GM19035 (cell line): ENCODE measurements around the gene MEP1A.
"Not testable (repeated sequence)": the region's sequence is repeated elsewhere in the genome, so short reads cannot be mapped to it uniquely, and the experiment has no call there.

Experiments used
- ATAC-seq: cut with Tn5 transposase; IDR thresholded peaks from one replicate; pipeline ENCODE4 v1.9.1; 2021; ENCODE audit not compliant: unreplicated experiment

MEP1A gene

DNA sequence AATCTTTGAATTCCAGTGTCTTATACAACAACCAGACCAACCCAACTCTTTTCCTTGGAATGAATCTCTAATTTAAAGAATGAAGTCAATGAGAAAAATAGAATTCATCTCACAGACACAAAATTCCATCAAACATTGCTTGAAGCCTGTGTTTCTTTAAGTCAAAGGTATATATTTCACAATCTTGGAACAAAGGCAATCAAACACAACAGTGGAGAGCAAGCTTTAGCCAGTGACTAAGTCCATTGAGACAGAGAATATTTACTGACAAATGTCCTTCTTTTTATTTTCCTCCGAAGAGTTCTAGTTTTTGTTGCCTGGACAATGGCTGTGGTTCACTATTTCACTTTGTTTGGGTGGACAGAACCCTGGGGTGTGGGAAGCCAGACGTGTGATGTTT lies 35.8 kb downstream of the MEP1A start:
- no peak for ATAC-seq

- no peak for ATAC-seq
Observed at GRCh38 chr6:46832816-46833215, 39.6 kb downstream of the MEP1A start.

DNA sequence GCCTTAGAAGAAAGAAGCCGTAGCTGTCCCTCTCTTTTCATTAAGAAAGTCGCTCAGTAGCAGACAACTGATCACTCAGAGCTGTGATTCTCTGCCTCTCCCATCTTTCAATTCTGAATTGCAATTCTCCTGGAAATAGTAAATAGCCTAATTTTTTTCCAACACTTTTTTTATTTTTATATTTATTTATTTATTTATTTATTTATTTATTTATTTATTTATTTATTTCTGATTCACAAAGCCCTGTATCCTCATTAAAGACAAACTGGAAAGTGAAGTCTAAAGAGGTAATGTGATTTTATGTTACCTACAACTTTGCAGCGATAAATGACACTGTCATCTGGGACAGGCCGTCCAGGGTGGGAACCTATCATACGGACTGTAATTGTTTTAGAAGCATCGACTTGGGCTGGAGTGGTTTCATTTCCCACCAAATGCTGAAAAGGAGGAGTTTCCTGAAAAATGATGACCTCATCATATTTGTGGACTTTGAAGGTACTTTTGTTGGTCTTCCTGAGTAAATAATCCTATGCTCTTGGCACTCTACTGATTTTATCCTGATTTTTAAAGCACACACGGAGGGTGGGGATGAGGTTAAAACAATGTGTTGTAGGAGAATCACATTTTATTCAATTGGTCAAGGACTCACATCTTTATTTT lies 41.2 kb downstream of the MEP1A start:
- ATAC-seq: not testable (repeated sequence)

- ATAC-seq: not testable (repeated sequence)
Observed at GRCh38 chr6:46834991-46835390, 41.8 kb downstream of the MEP1A start.

DNA sequence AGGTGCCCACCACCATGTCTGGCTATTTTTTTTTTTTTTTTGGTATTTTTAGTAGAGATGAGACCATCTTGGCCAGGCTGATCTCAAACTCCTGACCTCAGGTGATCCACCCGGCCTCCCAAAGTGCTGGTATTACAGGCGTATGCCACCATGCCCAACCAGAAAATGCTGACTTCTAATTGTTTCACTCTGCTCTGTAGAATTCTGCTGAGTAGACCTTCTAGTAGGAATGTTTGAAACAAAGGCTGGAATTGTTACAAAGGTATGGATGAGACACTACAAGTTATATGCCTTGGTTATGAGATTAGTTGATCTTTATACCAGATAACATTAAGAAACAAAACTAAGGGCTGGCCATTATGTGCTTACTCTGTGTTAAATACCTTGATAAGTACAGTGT lies 44.8 kb downstream of the MEP1A start:
- no peak for ATAC-seq

DNA sequence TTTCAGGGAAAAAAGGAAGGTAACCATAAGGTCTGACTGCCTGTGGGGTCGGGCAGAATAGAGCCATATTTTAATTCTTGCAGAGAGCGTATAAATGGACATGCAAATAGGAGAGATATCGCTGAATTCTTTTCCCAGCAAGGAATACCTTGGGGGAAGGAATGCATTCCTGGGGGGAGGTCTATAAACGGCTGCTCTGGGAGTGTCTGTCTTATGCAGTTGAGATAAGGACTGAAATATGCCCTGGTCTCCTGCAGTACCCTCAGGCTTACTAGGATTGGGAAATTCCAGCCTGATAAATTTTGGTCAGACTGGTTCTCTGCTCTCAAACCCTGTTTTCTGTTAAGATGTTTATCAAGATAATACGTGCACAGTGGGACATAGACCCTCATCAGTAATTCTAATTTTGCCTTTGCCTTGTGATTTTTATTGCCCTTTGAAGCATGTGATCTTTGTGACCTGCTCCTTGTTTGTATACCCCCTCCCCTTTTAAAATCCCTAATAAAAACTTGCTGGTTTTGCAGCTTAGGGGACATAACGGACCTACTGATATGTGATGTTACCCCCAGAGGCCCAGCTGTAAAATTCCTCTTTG lies 49.2 kb downstream of the MEP1A start:
- ATAC-seq: not testable (repeated sequence)

DNA sequence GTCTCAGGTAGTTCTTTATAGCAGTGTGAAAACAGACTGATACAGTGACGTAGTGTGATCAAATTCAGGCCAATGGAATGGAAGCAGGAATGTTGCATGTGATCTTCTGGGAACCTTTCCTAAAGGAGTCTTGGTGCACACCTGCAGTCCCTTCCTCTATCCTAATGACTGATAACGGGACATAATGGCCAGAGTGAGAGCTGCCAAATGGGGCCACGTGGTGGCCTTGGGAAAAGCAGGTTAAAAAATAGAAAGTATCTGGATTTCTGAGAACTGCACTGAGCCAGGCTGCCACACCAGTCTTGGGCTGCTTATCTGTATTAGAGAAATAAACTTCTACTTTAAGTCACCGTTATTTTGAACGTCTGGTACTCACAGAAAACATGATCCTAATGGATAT lies 51.9 kb downstream of the MEP1A start:
- no peak for ATAC-seq

DNA sequence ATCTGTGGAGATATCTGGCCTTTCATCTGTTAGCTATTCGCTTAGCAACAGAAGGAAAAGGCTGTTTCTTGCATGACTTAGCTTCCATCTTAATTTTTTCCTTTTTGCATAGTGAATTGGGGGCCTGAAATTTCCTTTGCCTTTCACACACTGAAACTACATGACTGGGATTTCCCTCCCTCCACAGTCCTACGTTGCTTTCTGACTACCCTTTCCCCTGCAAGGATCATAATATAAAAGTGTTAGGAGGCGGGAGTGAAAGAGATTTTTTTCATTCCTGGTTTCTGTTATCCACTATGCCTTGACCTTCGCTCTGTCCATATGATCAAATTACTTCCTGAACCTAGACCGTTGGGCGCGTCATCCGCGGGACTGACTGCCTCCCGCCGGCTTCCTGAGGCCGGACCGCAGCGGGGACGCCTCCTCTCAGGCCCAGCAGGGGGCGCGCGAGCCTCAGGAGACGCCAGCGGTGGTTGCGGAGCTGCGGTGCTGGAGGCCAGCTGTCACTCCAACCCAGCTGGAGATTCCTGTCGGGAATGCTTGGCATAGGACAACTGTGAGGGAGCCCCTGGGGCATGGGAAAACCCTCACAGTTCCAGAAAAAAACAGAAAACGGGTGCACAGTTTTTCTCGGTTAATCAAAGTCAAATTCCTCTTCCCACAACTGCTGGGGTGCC lies 55.6 kb downstream of the MEP1A start:
- peak; percentile 91 for ATAC-seq

DNA sequence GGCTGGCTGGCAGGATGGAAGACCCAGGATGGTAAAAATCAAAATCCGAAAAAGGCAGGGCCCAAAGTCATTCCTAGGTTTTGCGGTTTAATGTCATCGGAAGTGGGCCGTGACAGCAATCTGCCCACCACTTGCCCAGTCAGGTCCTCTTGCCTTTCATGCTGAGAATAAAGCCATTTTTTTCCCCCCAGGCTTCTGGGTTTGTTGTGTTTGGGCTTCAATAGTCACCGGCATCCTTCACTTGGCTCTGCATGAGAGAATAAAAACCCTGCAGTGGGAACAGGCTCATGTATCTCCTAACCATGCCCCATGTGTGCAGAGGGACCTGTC lies 56.1 kb downstream of the MEP1A start:
- ATAC-seq: no peak

DNA sequence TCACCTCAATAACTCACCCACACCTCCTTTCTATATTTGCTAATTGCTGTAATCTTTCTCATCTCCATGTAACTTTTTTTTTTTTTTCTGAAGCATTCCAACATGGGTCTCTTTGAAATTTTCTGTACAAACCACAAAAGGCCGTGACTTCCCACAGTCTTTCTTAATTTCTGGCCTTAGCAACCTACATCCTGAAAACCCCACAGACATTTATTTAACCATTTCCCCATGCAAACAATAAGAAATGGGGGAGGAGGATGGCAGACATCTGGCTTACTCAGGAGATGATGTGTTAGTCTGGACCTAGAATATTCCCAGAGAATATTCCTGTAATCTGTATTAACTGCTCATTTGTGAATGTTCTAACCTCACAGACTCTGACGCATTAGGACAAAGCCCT lies 57.6 kb downstream of the MEP1A start:
- ATAC-seq: no peak

DNA sequence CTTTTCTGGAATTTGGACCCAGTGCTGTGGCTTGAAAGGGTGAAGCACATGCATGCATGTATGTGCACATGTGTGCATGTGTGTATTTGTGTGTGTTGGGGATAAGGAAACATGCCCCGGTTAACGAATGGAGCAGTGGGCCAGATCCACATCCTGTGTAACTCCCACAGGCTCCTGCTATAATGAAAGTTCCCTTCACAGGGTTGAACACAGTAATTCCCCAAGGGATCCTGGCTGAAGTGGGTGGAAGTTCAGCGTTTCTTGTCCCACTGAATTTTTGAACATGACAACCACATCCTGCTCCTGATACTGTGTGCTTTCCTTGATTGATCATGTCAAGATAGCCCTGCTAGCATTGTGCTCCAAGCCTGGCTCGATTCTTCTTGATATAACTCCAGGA lies 58.4 kb downstream of the MEP1A start:
- ATAC-seq: not testable (repeated sequence)

DNA sequence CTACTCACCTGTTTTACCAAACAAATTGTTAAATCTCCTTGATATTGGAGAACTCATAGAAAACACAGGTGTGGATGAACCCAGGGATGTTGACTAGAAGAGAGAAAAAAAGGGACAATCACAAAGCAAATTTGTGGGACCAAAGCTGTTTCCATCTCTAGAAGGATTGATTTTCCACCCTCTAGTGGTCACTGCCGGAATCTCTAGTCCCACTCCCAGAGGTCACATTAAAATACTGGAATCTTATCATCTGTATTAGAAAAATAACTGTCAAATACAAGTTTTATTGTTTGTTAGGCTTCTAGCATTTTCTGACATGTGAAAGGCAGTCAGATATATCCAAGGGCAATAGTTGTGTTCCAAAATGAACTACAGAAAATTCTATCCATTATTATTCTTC lies 62.8 kb downstream of the MEP1A start:
- ATAC-seq: not testable (repeated sequence)

DNA sequence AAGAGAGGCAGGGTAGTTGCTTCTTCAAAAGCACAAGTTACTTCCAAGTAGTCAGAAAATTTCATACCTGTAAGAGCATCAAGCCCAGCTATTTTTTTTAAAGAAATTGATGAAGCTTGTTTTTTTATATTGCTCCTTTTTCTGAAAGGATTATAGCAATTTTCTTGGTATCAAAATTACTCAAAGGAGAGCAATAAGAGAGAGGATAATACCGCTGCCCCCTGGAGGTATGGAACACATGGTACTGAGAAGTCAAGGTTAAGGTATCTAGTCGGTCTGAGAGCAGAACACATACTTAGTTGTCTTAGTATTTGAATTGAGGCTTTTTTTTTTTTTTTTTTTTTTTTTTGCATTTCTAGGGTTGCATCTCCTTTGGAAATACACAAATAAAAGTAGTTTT lies 69.2 kb downstream of the MEP1A start:
- no peak for ATAC-seq

GRCh38 chr6:46863791-46864190 lies 70.6 kb downstream of the MEP1A start:
- ATAC-seq: no peak

GRCh38 chr6:46865221-46865620 lies 72.0 kb downstream of the MEP1A start:
- no peak for ATAC-seq

GRCh38 chr6:46867411-46867810 lies 74.2 kb downstream of the MEP1A start:
- no peak for ATAC-seq

DNA sequence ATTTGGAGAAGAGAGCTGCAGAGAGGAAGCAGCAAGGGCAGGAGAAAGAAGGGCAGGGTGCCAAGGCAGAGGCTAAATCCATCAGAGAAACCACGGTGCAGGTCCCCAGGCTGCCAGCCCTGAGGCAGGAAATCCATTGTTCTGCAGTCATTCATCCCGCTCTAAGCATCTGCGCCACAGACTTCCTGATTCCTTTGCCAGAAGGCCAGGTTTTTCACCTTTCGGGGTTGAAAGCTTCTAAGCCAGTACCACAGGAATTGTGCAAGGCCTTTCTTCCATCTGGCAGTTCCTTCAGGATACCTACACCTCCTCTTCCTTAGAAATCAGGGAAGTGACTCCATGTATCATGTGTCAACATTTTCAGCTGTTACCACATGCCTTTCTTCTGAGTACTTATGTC lies 82.9 kb downstream of the MEP1A start:
- no peak for ATAC-seq

- no peak for ATAC-seq
Observed at GRCh38 chr6:46879003-46879402, 85.8 kb downstream of the MEP1A start.

GRCh38 chr6:46882645-46883044 lies 89.5 kb downstream of the MEP1A start:
- no peak for ATAC-seq

DNA sequence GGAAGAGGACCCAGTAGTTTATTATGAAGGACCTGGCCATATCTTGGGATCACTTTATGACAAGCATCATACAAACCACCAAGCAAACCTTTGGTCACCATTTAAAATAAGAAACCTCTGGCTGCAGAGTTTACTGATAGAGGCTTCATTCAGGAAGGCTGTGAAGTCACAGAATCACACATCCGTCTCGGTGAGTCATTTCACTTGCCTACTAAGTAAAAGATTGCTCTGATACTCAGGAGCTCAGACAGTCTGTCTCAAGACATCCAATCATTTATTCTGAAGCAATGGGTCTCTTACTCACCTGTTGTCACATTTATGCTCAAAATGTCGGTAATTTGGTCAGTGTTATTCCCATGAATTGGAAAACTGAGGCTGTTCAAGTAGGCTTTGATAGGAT lies 94.8 kb downstream of the MEP1A start:
- ATAC-seq: no peak

GRCh38 chr6:46888578-46888977 lies 95.4 kb downstream of the MEP1A start:
- ATAC-seq: no peak
